Naive thymus-derived CD8-positive, alpha-beta T cell (primary cell): ENCODE results near the gene ZBED2. TPM values are rescaled to one million over a fixed set of nuclear protein-coding genes. Genes with fewer than 3 reads are reported as not detected.

Experiments
- ATAC-seq, 2 donors: fragments of 150-1000 bp; cut with Tn5 transposase in 1 of 2; sonication (Bioruptor Pico), chemical (Tn5 transposase) in 1 of 2; 1 replicate in 1 of 2; 2 replicates in 1 of 2; pipeline ENCODE4 v1.10.0; 2021; ENCODE audit warnings: mild to moderate bottlenecking in 2 of 2, moderate library complexity in 2 of 2
- POLR2A ChIA-PET: fragments of 350-600 bp; sonication (Branson Sonifier 250); formaldehyde crosslinking; loops from one replicate; lab custom pipeline; 2021; ENCODE audit warnings: antibody characterized with exemption; lab: Charles Lee
- DNase-seq, 10 donors: peaks; one replicate each; pipeline versions ENCODE4 v3.0.0 to v3.0.0-alpha.2; 2020 to 2022
- H3K27ac Mint-ChIP-seq, 10 donors: one replicate each; pipeline ENCODE4 v1.8.0; 2020 to 2022; ENCODE audit warnings: mild to moderate bottlenecking in 10 of 10, mixed read lengths in 10 of 10, moderate library complexity in 4 of 10, inconsistent platforms in 1 of 10
- H3K27me3 Mint-ChIP-seq, 5 donors: one replicate each; pipeline ENCODE4 v1.8.0; 2021 to 2022; ENCODE audit warnings: mixed read lengths in 5 of 5
- H3K36me3 Mint-ChIP-seq, 3 donors: one replicate each; pipeline ENCODE4 v1.8.0; 2020 to 2022; ENCODE audit warnings: mixed read lengths in 3 of 3, mild to moderate bottlenecking in 2 of 3, inconsistent platforms in 1 of 3
- H3K4me1 Mint-ChIP-seq, 4 donors: one replicate each; pipeline ENCODE4 v1.8.0; 2021 to 2022; ENCODE audit warnings: mixed read lengths in 4 of 4
- H3K4me3 Mint-ChIP-seq, 10 donors: one replicate each; pipeline ENCODE4 v1.8.0; 2020 to 2022; ENCODE audit warnings: mild to moderate bottlenecking in 10 of 10, mixed read lengths in 10 of 10, moderate library complexity in 6 of 10, inconsistent platforms in 1 of 10
- H3K9me3 Mint-ChIP-seq, 9 donors: one replicate each; pipeline ENCODE4 v1.8.0; 2020 to 2022; ENCODE audit warnings: mixed read lengths in 9 of 9, mild to moderate bottlenecking in 3 of 9, inconsistent platforms in 1 of 9, moderate library complexity in 1 of 9
- polyA plus RNA-seq, 3 donors: library from polyadenylated mRNA; unstranded; fragments of 300-500 nt; fragmentation: Illumina TruSeq; gene quantifications; one replicate each; pipeline ENCODE4 v1.2.3, GENCODE V29; 2021
- total RNA-seq, 8 experiments: library from RNA in 2 of 8; stranded (reverse) in 2 of 8; gene quantifications; one replicate each; pipeline ENCODE4 v1.2.3 and lab custom pipeline; 2021 to 2026

ZBED2 gene
- total and polyA plus RNA-seq, 5 experiments from 2014 or later, result 0.16 to 1.9 (median 0.70) TPM; not detected in 1

DNA sequence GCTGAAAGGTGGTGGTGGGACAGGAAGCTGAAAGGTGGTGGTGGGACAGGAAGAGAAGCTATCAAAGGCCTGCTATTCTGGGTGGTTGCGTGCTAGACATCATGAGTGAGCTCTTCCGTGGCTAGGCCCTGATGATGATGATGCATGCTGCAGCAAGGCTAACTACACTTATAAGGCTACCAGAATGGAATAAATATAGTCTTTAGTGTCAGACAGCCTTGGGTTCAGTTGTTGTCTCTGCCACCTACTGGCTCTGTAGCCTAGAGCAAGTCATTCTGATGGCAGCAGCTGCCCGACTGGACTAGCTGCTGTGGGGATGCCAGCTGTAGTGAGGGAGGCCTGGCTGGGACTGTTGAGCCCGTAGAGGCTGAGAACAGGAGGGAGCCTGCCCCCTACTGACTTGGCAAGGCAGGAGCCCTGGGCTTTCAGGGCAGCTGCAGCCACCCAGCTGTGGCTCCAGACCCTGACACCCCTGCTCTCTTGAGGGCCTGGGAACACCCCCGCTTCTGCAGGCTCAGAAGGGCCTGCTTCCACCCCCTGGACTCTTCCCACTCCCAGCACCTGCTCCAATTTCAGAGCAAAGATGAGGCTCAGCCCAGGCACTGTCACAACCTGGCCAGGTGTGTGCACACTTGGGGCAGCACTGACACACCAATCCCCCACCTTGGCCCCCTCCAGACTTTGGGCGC, 21.4 kb upstream of the ZBED2 start:
- H3K27me3 Mint-ChIP-seq, result no peaks in the 10 kb centered on the region
- ATAC-seq (peak; percentile 94), DNase-seq (peak in 9 of 10 donors; percentile 27 to 72 (median 54))
- H3K9me3 Mint-ChIP-seq, result no peaks in the 10 kb centered on the region
- H3K4me1 Mint-ChIP-seq, result peaks cover 26 to 59% (median 55%) of the 10 kb centered on the region in 4 donors
- peak overlapping the region; percentile 47 to 96 (median 86) for H3K27ac Mint-ChIP-seq
- peak overlapping the region in 9 of 10 donors; percentile 17 to 72 (median 49) for H3K4me3 Mint-ChIP-seq
- POLR2A ChIA-PET, result interaction anchor here (0.8 to 2.0 kb wide), 7 partner anchors 9 to 74 kb away, joined by 3 to 9 read pairs (median 4); no protein-coding TSS in a partner anchor
- peaks cover under 1 to 59% (median 26%) of the 10 kb centered on the region in 3 donors for H3K36me3 Mint-ChIP-seq

GRCh38 chr3:111615880-111616279, 20.7 kb upstream of the ZBED2 start:
- H3K9me3 Mint-ChIP-seq, result no peaks in the 10 kb centered on the region
- no peak for DNase-seq

GRCh38 chr3:111613294-111613693, 18.1 kb upstream of the ZBED2 start:
- POLR2A ChIA-PET, result no interaction called here
- H3K4me3 Mint-ChIP-seq, result no peak overlapping the region
- peaks cover 41 to 85% (median 82%) of the 10 kb centered on the region in 4 donors for H3K4me1 Mint-ChIP-seq
- peak overlapping the region in 1 of 10 donors; percentile 36 for H3K27ac Mint-ChIP-seq
- no peaks in the 10 kb centered on the region for H3K27me3 Mint-ChIP-seq
- H3K9me3 Mint-ChIP-seq, result no peaks in the 10 kb centered on the region
- ATAC-seq (no peak), DNase-seq (no peak)
- H3K36me3 Mint-ChIP-seq, result peaks cover 6 to 68% (median 33%) of the 10 kb centered on the region in 3 donors

More at GRCh38 chr3:111615880-111616279, 20.7 kb upstream of the ZBED2 start:
- no peaks in the 10 kb centered on the region for H3K27me3 Mint-ChIP-seq
- peaks cover 4 to 65% (median 28%) of the 10 kb centered on the region in 3 donors for H3K36me3 Mint-ChIP-seq
- POLR2A ChIA-PET, result interaction anchor here (0.8 to 2.0 kb wide), 7 partner anchors 8 to 73 kb away, joined by 3 to 9 read pairs (median 4); no protein-coding TSS in a partner anchor
- peak overlapping the region in 5 of 10 donors; percentile 2 to 53 (median 9) for H3K4me3 Mint-ChIP-seq
- peak; percentile 15 to 18 for ATAC-seq
- H3K4me1 Mint-ChIP-seq, result peaks cover 32 to 66% (median 61%) of the 10 kb centered on the region in 4 donors
- peak overlapping the region; percentile 47 to 96 (median 86) for H3K27ac Mint-ChIP-seq

DNA sequence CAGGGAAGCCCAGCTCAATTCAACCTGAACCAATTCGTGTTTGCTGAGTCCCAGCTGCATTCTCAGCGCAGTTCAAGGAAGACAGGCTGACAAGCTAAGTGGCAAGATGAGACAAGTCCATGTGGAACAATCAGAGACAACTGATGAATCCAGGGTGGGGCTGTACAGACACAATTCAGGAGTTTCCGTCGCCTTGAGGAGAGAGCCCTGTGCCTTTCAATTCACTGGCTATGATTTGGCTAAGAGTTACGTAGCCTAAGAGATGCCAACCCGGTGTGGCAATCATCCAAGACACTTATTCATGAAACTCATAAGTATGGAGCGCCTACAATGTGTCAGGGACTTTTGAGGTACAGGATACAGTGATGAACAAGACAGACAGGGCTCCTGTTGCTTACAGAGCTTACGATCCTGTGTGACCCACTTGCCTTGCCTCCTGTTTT, 15.5 kb upstream of the ZBED2 start:
- peak overlapping the region; percentile 60 to 97 (median 89) for H3K27ac Mint-ChIP-seq
- H3K4me1 Mint-ChIP-seq, result peaks cover 33 to 68% (median 64%) of the 10 kb centered on the region in 4 donors
- H3K9me3 Mint-ChIP-seq, result no peaks in the 10 kb centered on the region
- H3K4me3 Mint-ChIP-seq, result peak overlapping the region in 9 of 10 donors; percentile 60 to 83 (median 75)
- DNase-seq (peak in 1 of 10 donors; percentile 7), ATAC-seq (peak; percentile 49 to 57)
- no peaks in the 10 kb centered on the region for H3K27me3 Mint-ChIP-seq
- peaks cover 18 to 79% (median 49%) of the 10 kb centered on the region in 3 donors for H3K36me3 Mint-ChIP-seq
- POLR2A ChIA-PET, result interaction anchor here (0.7 to 1.3 kb wide), 4 partner anchors 57 to 368 kb away, joined by 3 to 10 read pairs (median 4); partner anchors contain the start of gene ABHD10

GRCh38 chr3:111610189-111610588, 15.0 kb upstream of the ZBED2 start:
- peak overlapping the region in 9 of 10 donors; percentile 60 to 83 (median 75) for H3K4me3 Mint-ChIP-seq
- H3K36me3 Mint-ChIP-seq, result peaks cover 18 to 80% (median 49%) of the 10 kb centered on the region in 3 donors
- no peaks in the 10 kb centered on the region for H3K27me3 Mint-ChIP-seq
- H3K27ac Mint-ChIP-seq, result peak overlapping the region; percentile 60 to 97 (median 89)
- ATAC-seq, result peak; percentile 92 to 96
- no peaks in the 10 kb centered on the region for H3K9me3 Mint-ChIP-seq
- H3K4me1 Mint-ChIP-seq, result peaks cover 32 to 67% (median 61%) of the 10 kb centered on the region in 4 donors
- POLR2A ChIA-PET, result interaction anchor here (0.7 to 1.3 kb wide), 3 partner anchors 58 to 65 kb away, joined by 3 to 10 read pairs (median 4); no protein-coding TSS in a partner anchor
- peak in 9 of 10 donors; percentile 25 to 90 (median 76) for DNase-seq

- H3K9me3 Mint-ChIP-seq, result no peaks in the 10 kb centered on the region
- peak overlapping the region in 5 of 10 donors; percentile 0 to 80 (median 77) for H3K4me3 Mint-ChIP-seq
- H3K27ac Mint-ChIP-seq, result peak overlapping the region in 9 of 10 donors; percentile 60 to 97 (median 90)
- H3K36me3 Mint-ChIP-seq, result peaks cover 18 to 82% (median 46%) of the 10 kb centered on the region in 3 donors
- POLR2A ChIA-PET, result interaction anchor here (1.2 to 1.3 kb wide), 2 partner anchors 58 to 63 kb away, joined by 4 to 10 read pairs; no protein-coding TSS in a partner anchor
- DNase-seq (no peak), ATAC-seq (peak; percentile 30 to 43)
- H3K27me3 Mint-ChIP-seq, result no peaks in the 10 kb centered on the region
- peaks cover 31 to 67% (median 60%) of the 10 kb centered on the region in 4 donors for H3K4me1 Mint-ChIP-seq
Measured at GRCh38 chr3:111609700-111610099, 14.6 kb upstream of the ZBED2 start.

GRCh38 chr3:111608383-111608782, 13.2 kb upstream of the ZBED2 start:
- ATAC-seq (no peak), DNase-seq (no peak)
- POLR2A ChIA-PET, result interaction anchor here (1.5 kb wide), 1 partner anchor 8 kb away, joined by 6 read pairs; no protein-coding TSS in a partner anchor
- H3K4me3 Mint-ChIP-seq, result no peak overlapping the region
- no peaks in the 10 kb centered on the region for H3K27me3 Mint-ChIP-seq
- H3K36me3 Mint-ChIP-seq, result peaks cover 20 to 83% (median 41%) of the 10 kb centered on the region in 3 donors
- H3K4me1 Mint-ChIP-seq, result peaks cover 30 to 75% (median 68%) of the 10 kb centered on the region in 4 donors
- no peaks in the 10 kb centered on the region for H3K9me3 Mint-ChIP-seq
- H3K27ac Mint-ChIP-seq, result peak overlapping the region in 4 of 10 donors; percentile 1 to 84 (median 46)

GRCh38 chr3:111607240-111607920, 12.2 kb upstream of the ZBED2 start:
- H3K27me3 Mint-ChIP-seq, result no peaks in the 10 kb centered on the region
- H3K27ac Mint-ChIP-seq, result peak overlapping the region in 2 of 10 donors; percentile 1 to 84
- H3K4me1 Mint-ChIP-seq, result peaks cover 32 to 73% (median 67%) of the 10 kb centered on the region in 4 donors
- ATAC-seq (no peak), DNase-seq (no peak)
- POLR2A ChIA-PET, result interaction anchor here (1.5 kb wide), 1 partner anchor 9 kb away, joined by 6 read pairs; no protein-coding TSS in a partner anchor
- no peaks in the 10 kb centered on the region for H3K9me3 Mint-ChIP-seq
- H3K4me3 Mint-ChIP-seq, result no peak overlapping the region
- H3K36me3 Mint-ChIP-seq, result peaks cover 23 to 83% (median 42%) of the 10 kb centered on the region in 3 donors

GRCh38 chr3:111605493-111605892, 10.3 kb upstream of the ZBED2 start:
- ATAC-seq, result no peak
- H3K4me1 Mint-ChIP-seq, result peaks cover 22 to 56% (median 52%) of the 10 kb centered on the region in 4 donors
- no peaks in the 10 kb centered on the region for H3K9me3 Mint-ChIP-seq
- H3K27me3 Mint-ChIP-seq, result no peaks in the 10 kb centered on the region
- no peak overlapping the region for H3K4me3 Mint-ChIP-seq
- peak overlapping the region in 3 of 10 donors; percentile 4 to 72 (median 12) for H3K27ac Mint-ChIP-seq
- peaks cover 23 to 82% (median 40%) of the 10 kb centered on the region in 3 donors for H3K36me3 Mint-ChIP-seq
- POLR2A ChIA-PET, result no interaction called here
- DNase-seq, result no peak

DNA sequence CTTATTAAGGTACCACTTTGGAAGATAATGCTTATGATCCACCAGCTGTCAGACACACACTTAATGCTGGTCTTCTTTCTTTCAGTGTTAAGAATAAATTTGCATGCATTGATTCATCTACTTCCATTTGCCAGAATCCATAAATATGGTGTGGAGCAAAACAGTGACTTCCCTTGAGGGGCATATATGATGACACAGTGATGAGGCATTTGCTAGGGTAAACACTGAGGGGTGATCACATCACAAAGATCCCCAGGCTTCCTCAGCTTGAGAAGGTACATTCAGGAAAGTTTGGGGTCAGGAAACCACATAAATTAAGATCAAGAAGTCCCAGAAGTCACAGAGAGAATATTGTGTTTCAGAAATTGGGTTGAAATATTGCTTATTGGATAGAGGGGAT, 9.9 kb upstream of the ZBED2 start:
- POLR2A ChIA-PET, result no interaction called here
- peaks cover 19 to 51% (median 47%) of the 10 kb centered on the region in 4 donors for H3K4me1 Mint-ChIP-seq
- no peak for ATAC-seq

GRCh38 chr3:111604119-111604518, 9.0 kb upstream of the ZBED2 start:
- no peaks in the 10 kb centered on the region for H3K27me3 Mint-ChIP-seq
- H3K9me3 Mint-ChIP-seq, result no peaks in the 10 kb centered on the region
- peaks cover 16 to 42% (median 40%) of the 10 kb centered on the region in 4 donors for H3K4me1 Mint-ChIP-seq
- POLR2A ChIA-PET, result no interaction called here
- peak overlapping the region in 4 of 10 donors; percentile 26 to 65 (median 36) for H3K27ac Mint-ChIP-seq
- no peak overlapping the region for H3K4me3 Mint-ChIP-seq
- H3K36me3 Mint-ChIP-seq, result peaks cover 29 to 90% (median 43%) of the 10 kb centered on the region in 3 donors
- ATAC-seq (no peak), DNase-seq (no peak)

More for the DNA sequence above, 9.9 kb upstream of the ZBED2 start:
- H3K36me3 Mint-ChIP-seq, result peaks cover 24 to 83% (median 41%) of the 10 kb centered on the region in 3 donors
- no peak for DNase-seq
- no peaks in the 10 kb centered on the region for H3K9me3 Mint-ChIP-seq
- no peak overlapping the region for H3K4me3 Mint-ChIP-seq
- no peaks in the 10 kb centered on the region for H3K27me3 Mint-ChIP-seq
- peak overlapping the region in 4 of 10 donors; percentile 2 to 72 (median 20) for H3K27ac Mint-ChIP-seq

DNA sequence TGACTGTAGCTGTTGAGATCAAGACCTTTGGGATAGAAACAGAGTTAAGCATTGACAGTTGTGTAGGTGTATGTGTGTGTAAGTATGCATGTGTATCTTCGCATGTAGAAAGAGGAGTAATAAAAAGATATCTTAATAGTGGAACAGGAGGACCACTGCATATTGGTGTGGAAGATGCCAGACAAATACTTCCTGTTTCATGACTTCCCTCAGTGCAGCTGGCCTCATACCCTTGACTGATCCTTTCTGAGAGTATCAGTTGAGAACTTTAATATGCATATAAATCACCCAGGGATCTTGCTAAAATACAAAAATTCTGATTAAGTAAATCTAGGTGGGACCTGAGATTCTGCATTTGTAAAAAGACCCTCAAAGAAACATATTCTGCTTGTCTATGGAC, 8.5 kb upstream of the ZBED2 start:
- peak overlapping the region in 6 of 10 donors; percentile 10 to 74 (median 30) for H3K27ac Mint-ChIP-seq
- ATAC-seq (no peak), DNase-seq (no peak)
- peaks cover 13 to 38% (median 35%) of the 10 kb centered on the region in 4 donors for H3K4me1 Mint-ChIP-seq
- H3K9me3 Mint-ChIP-seq, result no peaks in the 10 kb centered on the region
- POLR2A ChIA-PET, result no interaction called here
- peaks cover 29 to 86% (median 39%) of the 10 kb centered on the region in 3 donors for H3K36me3 Mint-ChIP-seq
- H3K4me3 Mint-ChIP-seq, result no peak overlapping the region
- H3K27me3 Mint-ChIP-seq, result no peaks in the 10 kb centered on the region
